Thoracic aorta (tissue), 2 donors: ENCODE results near the gene SEMA6D. TPM values are rescaled to one million over a fixed set of nuclear protein-coding genes. Genes with fewer than 3 reads are reported as not detected.

Experiments used
- ATAC-seq: fragments of 150-250 bp; one replicate; pipeline ENCODE4 v1.8.0; 2017; ENCODE audit warnings: low read depth; ENCODE audit not compliant: insufficient number of reproducible peaks, low FRiP score
- DNase-seq: peaks from one replicate; pipeline ENCODE4 v3.0.0-alpha.2; 2020; ENCODE audit warnings: low spot score
- H3K27ac ChIP-seq, 2 donors: fragments of 200-600 bp; sonication (generic); 1 replicate in 1 of 2; 2 replicates in 1 of 2; pipeline ENCODE4 v1.5.1; 2016; ENCODE audit warnings: mild to moderate bottlenecking in 2 of 2, moderate library complexity in 2 of 2
- H3K27me3 ChIP-seq: fragments of 200-600 bp; sonication (generic); replicated peaks from 2 replicates; pipeline ENCODE4 v1.6.0; 2016; ENCODE audit warnings: mild to moderate bottlenecking; ENCODE audit not compliant: insufficient read depth
- H3K36me3 ChIP-seq: fragments of 200-600 bp; sonication (generic); one replicate; pipeline ENCODE4 v1.5.1; 2016
- H3K4me1 ChIP-seq, 2 donors: fragments of 200-600 bp; sonication (generic); 1 replicate in 1 of 2; 2 replicates in 1 of 2; pipeline versions ENCODE4 v1.5.1 to v1.6.0; 2016; ENCODE audit warnings: low read depth in 2 of 2, mild to moderate bottlenecking in 1 of 2; ENCODE audit not compliant: control insufficient read depth in 1 of 2
- H3K4me3 ChIP-seq: fragments of 200-600 bp; sonication (generic); 2 replicates; pipeline ENCODE4 v1.5.1; 2016; ENCODE audit warnings: mild to moderate bottlenecking
- H3K9me3 ChIP-seq: fragments of 200-600 bp; sonication (generic); 2 replicates; pipeline ENCODE4 v1.5.1; 2016
- CTCF ChIP-seq: fragments of 200-600 bp; sonication (generic); IDR thresholded peaks from one replicate; pipeline ENCODE4 v1.5.1; 2019; ENCODE audit warnings: antibody characterized with exemption
- total RNA-seq, 2 donors: library from RNA; depleted of rRNA; stranded (reverse); fragments of >200 nt; gene quantifications; one replicate each; pipeline versions ENCODE4 v1.1.0 to v1.2.3, GENCODE V29; 2016

SEMA6D gene
- total RNA-seq, 2 donors from 2014 or later, result 12.9 to 15.3 TPM

- H3K4me1 ChIP-seq, result no peaks in the 10 kb centered on the region
- no peak overlapping the region for H3K4me3 ChIP-seq
- peaks cover 33% of the 10 kb centered on the region for H3K36me3 ChIP-seq
- ATAC-seq (no peak), DNase-seq (no peak)
- no peaks in the 10 kb centered on the region for H3K27me3 ChIP-seq
- TF ChIP-seq CTCF, result no peak
- no peak overlapping the region for H3K27ac ChIP-seq
- H3K9me3 ChIP-seq, result no peaks in the 10 kb centered on the region
Observed at GRCh38 chr15:47769166-47769565, 51.9 kb downstream of the SEMA6D start.

GRCh38 chr15:47773143-47773542 is 55.8 kb downstream of the SEMA6D start:
- Histone ChIP-seq H3K36me3 (peaks cover 14% of the 10 kb centered on the region), H3K27me3 (no peaks in the 10 kb centered on the region), H3K4me3 (no peak overlapping the region), H3K27ac (no peak overlapping the region), H3K9me3 (no peaks in the 10 kb centered on the region), H3K4me1 (no peaks in the 10 kb centered on the region)
- ATAC-seq, result no peak
- no peak for TF ChIP-seq CTCF
- no peak for DNase-seq

DNA sequence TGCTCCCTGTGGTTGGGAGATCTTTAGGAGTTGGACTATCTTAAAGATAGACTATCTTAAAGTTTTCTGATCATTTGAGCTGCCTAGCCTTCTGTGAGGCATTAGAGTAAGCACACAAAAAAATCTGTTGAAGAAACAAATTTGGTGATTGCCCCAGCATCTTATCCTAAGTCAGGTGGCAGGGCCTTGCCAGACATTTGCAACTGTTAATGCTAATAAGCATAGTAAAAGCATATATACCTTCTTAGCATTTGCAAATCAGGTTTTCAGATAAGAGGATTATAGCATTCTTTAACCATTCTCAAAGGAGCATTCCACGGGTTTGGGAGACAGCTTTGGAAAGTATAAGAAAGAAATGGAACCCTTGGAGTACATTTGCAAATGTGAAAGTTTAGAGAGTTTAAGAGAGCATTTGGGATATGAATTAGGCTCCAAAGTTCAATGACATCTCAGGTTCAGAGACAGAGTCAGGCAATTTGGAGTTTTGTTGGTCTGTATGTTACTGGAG is 61.0 kb downstream of the SEMA6D start:
- H3K27me3 ChIP-seq, result no peaks in the 10 kb centered on the region
- no peaks in the 10 kb centered on the region for H3K4me1 ChIP-seq
- H3K4me3 ChIP-seq, result no peak overlapping the region
- ATAC-seq (no peak), DNase-seq (no peak)
- TF ChIP-seq CTCF, result no peak
- H3K27ac ChIP-seq, result no peak overlapping the region
- H3K9me3 ChIP-seq, result no peaks in the 10 kb centered on the region
- H3K36me3 ChIP-seq, result no peaks in the 10 kb centered on the region

GRCh38 chr15:47780971-47781370 is 63.7 kb downstream of the SEMA6D start:
- Histone ChIP-seq H3K27me3 (no peaks in the 10 kb centered on the region), H3K27ac (no peak overlapping the region), H3K4me3 (no peak overlapping the region), H3K4me1 (no peaks in the 10 kb centered on the region), H3K9me3 (no peaks in the 10 kb centered on the region), H3K36me3 (no peaks in the 10 kb centered on the region)
- no peak for DNase-seq
- no peak for ATAC-seq
- no peak for TF ChIP-seq CTCF

DNA sequence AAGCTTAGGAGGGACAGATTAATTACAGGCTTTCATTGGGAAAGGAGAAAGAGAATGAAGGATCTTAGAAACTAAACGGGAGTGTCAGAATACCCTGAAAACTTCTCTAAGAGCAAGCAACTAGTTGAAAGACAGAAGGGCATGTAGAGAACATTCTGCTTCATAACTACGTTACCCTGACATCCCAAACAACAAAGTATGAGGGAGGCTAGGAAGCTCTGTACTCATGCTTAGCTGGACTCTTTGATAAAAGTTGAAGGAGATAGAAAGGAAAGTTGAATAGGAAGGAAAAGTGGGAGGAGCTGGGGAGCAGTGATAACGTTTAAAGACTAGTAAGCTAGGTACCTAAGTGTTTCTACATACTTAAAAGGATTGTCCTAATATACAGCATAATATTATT is 64.2 kb downstream of the SEMA6D start:
- H3K27ac ChIP-seq, result no peak overlapping the region
- no peaks in the 10 kb centered on the region for H3K9me3 ChIP-seq
- H3K4me3 ChIP-seq, result no peak overlapping the region
- DNase-seq (no peak), ATAC-seq (no peak)
- H3K27me3 ChIP-seq, result no peaks in the 10 kb centered on the region
- H3K36me3 ChIP-seq, result no peaks in the 10 kb centered on the region
- TF ChIP-seq CTCF, result no peak
- H3K4me1 ChIP-seq, result no peaks in the 10 kb centered on the region
